Measurements from ENCODE around the gene RPS8.

Gene RPS8

DNA sequence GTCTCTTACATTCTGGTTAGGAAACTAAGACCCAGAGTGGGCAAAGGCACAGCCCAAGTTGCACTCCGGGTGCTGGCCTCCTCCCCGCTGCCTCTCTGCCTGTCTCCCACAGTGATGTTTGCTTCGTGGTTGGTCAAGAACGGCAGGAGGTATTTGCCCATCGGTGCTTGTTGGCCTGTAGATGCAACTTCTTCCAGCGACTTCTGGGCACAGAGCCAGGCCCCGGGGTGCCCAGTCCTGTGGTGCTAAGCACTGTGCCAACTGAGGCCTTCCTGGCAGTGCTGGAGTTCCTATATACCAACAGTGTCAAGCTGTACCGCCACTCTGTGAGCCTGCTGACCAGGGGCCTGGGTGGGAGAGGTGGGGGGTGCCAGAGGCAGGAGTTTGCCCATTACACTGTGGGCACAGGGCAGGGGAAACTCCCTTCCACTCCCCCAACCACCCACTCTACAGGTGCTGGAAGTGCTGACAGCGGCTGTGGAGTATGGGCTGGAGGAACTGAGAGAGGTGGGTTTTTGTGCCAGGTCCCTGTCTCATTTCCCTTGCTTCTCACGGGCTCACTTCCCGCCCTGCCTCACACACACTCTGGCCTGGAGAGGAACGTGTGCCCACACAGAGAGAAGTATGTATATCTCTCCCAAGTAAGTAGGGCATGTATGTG is 34.9 kb downstream of the RPS8 start:
- TF ChIP-seq YY1 (IDR thresholded peaks at IDR 0.05; ENCODE audit: low read depth) = no peak
- TF ChIP-seq TAF1 (IDR thresholded peaks at IDR 0.05; ENCODE audit: low read depth) = no peak
- peak; percentile 24; the same call in 1 of the 2 replicates for TF ChIP-seq ZBTB7A (IDR thresholded peaks at IDR 0.05; ENCODE audit: low read depth)
- TF ChIP-seq, protein P1, sequence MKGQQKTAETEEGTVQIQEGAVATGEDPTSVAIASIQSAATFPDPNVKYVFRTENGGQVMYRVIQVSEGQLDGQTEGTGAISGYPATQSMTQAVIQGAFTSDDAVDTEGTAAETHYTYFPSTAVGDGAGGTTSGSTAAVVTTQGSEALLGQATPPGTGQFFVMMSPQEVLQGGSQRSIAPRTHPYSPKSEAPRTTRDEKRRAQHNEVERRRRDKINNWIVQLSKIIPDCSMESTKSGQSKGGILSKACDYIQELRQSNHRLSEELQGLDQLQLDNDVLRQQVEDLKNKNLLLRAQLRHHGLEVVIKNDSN (IDR thresholded peaks at IDR 0.05) = 0 out of 2 replicates have a peak, but pooled peaks have one; percentile 5
- TF ChIP-seq CREB1 (IDR thresholded peaks at IDR 0.05; ENCODE audit: low read depth) = no peak
- no peak for TF ChIP-seq RAD21 (IDR thresholded peaks at IDR 0.05; ENCODE audit: low read depth)
- TF ChIP-seq, protein P2, sequence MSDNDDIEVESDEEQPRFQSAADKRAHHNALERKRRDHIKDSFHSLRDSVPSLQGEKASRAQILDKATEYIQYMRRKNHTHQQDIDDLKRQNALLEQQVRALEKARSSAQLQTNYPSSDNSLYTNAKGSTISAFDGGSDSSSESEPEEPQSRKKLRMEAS (IDR thresholded peaks at IDR 0.05) = no peak
- peak; percentile 80 for TF ChIP-seq TCF12 (IDR thresholded peaks at IDR 0.05; ENCODE audit: low read depth)
- TF ChIP-seq, protein P3, sequence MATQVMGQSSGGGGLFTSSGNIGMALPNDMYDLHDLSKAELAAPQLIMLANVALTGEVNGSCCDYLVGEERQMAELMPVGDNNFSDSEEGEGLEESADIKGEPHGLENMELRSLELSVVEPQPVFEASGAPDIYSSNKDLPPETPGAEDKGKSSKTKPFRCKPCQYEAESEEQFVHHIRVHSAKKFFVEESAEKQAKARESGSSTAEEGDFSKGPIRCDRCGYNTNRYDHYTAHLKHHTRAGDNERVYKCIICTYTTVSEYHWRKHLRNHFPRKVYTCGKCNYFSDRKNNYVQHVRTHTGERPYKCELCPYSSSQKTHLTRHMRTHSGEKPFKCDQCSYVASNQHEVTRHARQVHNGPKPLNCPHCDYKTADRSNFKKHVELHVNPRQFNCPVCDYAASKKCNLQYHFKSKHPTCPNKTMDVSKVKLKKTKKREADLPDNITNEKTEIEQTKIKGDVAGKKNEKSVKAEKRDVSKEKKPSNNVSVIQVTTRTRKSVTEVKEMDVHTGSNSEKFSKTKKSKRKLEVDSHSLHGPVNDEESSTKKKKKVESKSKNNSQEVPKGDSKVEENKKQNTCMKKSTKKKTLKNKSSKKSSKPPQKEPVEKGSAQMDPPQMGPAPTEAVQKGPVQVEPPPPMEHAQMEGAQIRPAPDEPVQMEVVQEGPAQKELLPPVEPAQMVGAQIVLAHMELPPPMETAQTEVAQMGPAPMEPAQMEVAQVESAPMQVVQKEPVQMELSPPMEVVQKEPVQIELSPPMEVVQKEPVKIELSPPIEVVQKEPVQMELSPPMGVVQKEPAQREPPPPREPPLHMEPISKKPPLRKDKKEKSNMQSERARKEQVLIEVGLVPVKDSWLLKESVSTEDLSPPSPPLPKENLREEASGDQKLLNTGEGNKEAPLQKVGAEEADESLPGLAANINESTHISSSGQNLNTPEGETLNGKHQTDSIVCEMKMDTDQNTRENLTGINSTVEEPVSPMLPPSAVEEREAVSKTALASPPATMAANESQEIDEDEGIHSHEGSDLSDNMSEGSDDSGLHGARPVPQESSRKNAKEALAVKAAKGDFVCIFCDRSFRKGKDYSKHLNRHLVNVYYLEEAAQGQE (IDR thresholded peaks at IDR 0.05; ENCODE audit: low read depth) = no peak
- no peak for TF ChIP-seq EGR1 (IDR thresholded peaks at IDR 0.05)
- TF ChIP-seq EP300 (IDR thresholded peaks at IDR 0.05; ENCODE audit: borderline replicate concordance) = no peak; the same call in 1 of the 2 replicates
- no peak for TF ChIP-seq FOXM1 (IDR thresholded peaks at IDR 0.05; ENCODE audit: borderline replicate concordance, low read depth)
- peak; percentile 54; the same call in 1 of the 2 replicates for TF ChIP-seq CEBPB (IDR thresholded peaks at IDR 0.05)
- TF ChIP-seq TEAD4 (IDR thresholded peaks at IDR 0.05) = peak; percentile 73
- peak; percentile 99 for TF ChIP-seq NFIC (IDR thresholded peaks at IDR 0.05)

- TF ChIP-seq, protein P1 (IDR thresholded peaks at IDR 0.05) = no peak
- TF ChIP-seq, protein P2 (IDR thresholded peaks at IDR 0.05) = no peak
- TF ChIP-seq FOXM1 (IDR thresholded peaks at IDR 0.05; ENCODE audit: borderline replicate concordance, low read depth) = no peak
- TF ChIP-seq NFIC (IDR thresholded peaks at IDR 0.05) = no peak
- no peak for TF ChIP-seq TEAD4 (IDR thresholded peaks at IDR 0.05)
- TF ChIP-seq ZBTB7A (IDR thresholded peaks at IDR 0.05; ENCODE audit: low read depth) = no peak
- no peak for TF ChIP-seq EGR1 (IDR thresholded peaks at IDR 0.05)
- no peak for TF ChIP-seq RAD21 (IDR thresholded peaks at IDR 0.05; ENCODE audit: low read depth)
- TF ChIP-seq CEBPB (IDR thresholded peaks at IDR 0.05) = no peak
- TF ChIP-seq YY1 (IDR thresholded peaks at IDR 0.05; ENCODE audit: low read depth) = no peak
- TF ChIP-seq, protein P3 (IDR thresholded peaks at IDR 0.05; ENCODE audit: low read depth) = no peak
- no peak for TF ChIP-seq CREB1 (IDR thresholded peaks at IDR 0.05; ENCODE audit: low read depth)
- TF ChIP-seq EP300 (IDR thresholded peaks at IDR 0.05; ENCODE audit: borderline replicate concordance) = no peak
- no peak for TF ChIP-seq TAF1 (IDR thresholded peaks at IDR 0.05; ENCODE audit: low read depth)
- TF ChIP-seq TCF12 (IDR thresholded peaks at IDR 0.05; ENCODE audit: low read depth) = no peak
These were observed 35.9 kb downstream of the RPS8 start for GRCh38 chr1:44811234-44811633.

- TF ChIP-seq ZBTB7A (IDR thresholded peaks at IDR 0.05; ENCODE audit: low read depth) (no peak), EP300 (IDR thresholded peaks at IDR 0.05; ENCODE audit: borderline replicate concordance) (no peak), EGR1 (IDR thresholded peaks at IDR 0.05) (no peak), RAD21 (IDR thresholded peaks at IDR 0.05; ENCODE audit: low read depth) (no peak), CEBPB (IDR thresholded peaks at IDR 0.05) (no peak), TCF12 (IDR thresholded peaks at IDR 0.05; ENCODE audit: low read depth) (no peak), TAF1 (IDR thresholded peaks at IDR 0.05; ENCODE audit: low read depth) (no peak), TEAD4 (IDR thresholded peaks at IDR 0.05) (no peak), YY1 (IDR thresholded peaks at IDR 0.05; ENCODE audit: low read depth) (no peak), NFIC (IDR thresholded peaks at IDR 0.05) (no peak), CREB1 (IDR thresholded peaks at IDR 0.05; ENCODE audit: low read depth) (no peak), FOXM1 (IDR thresholded peaks at IDR 0.05; ENCODE audit: borderline replicate concordance, low read depth) (no peak)
- TF ChIP-seq, protein P3 (IDR thresholded peaks at IDR 0.05; ENCODE audit: low read depth) = no peak
- TF ChIP-seq, protein P1 (IDR thresholded peaks at IDR 0.05) = no peak
- TF ChIP-seq, protein P2 (IDR thresholded peaks at IDR 0.05) = no peak
These were observed 37.6 kb downstream of the RPS8 start for GRCh38 chr1:44812822-44813543.

Data from Ishikawa (cell line).